DOHH2 (cell line): ENCODE measurements around the gene NKD1.

Experiments
- H3F3A ChIP-seq: fragments of 200-600 bp; sonication (generic), shearing (Covaris generic); 2 replicates; pipeline ENCODE4 v1.6.0; 2016; ENCODE audit warnings: antibody characterized with exemption, mild to moderate bottlenecking; ENCODE audit not compliant: control insufficient read depth, insufficient read depth
- H3K27ac ChIP-seq: fragments of 200-600 bp; sonication (generic); 2 replicates; pipeline ENCODE4 v1.5.1; 2014; ENCODE audit warnings: low read depth, mild to moderate bottlenecking, low read length, moderate library complexity
- H3K27me3 ChIP-seq: fragments of 200-600 bp; sonication (generic); 2 replicates; pipeline ENCODE4 v1.6.1; 2014; ENCODE audit warnings: mild to moderate bottlenecking, low read length, mixed read lengths; ENCODE audit not compliant: control insufficient read depth
- H3K36me3 ChIP-seq: fragments of 200-600 bp; sonication (generic); 2 replicates; pipeline ENCODE4 v1.6.1; 2014; ENCODE audit warnings: mild to moderate bottlenecking, low read length, moderate library complexity, mixed read lengths; ENCODE audit not compliant: control insufficient read depth
- H3K4me1 ChIP-seq: fragments of 200-600 bp; sonication (generic); 2 replicates; pipeline ENCODE4 v1.6.1; 2014; ENCODE audit warnings: mild to moderate bottlenecking, low read length, mixed read lengths; ENCODE audit not compliant: control insufficient read depth
- H3K4me2 ChIP-seq: fragments of 200-600 bp; sonication (generic); 2 replicates; pipeline ENCODE4 v1.6.0; 2014; ENCODE audit warnings: mild to moderate bottlenecking, low read length, moderate library complexity
- H3K4me3 ChIP-seq: fragments of 200-600 bp; sonication (generic); 2 replicates; pipeline ENCODE4 v1.5.1; 2014; ENCODE audit warnings: mild to moderate bottlenecking, low read length, mixed read lengths
- H3K79me2 ChIP-seq: fragments of 200-600 bp; sonication (generic); 2 replicates; pipeline ENCODE4 v1.6.1; 2014; ENCODE audit warnings: mild to moderate bottlenecking, low read length, mixed read lengths; ENCODE audit not compliant: control insufficient read depth
- H3K9me2 ChIP-seq: fragments of 200-600 bp; sonication (generic); replicated peaks from 2 replicates; pipeline ENCODE4 v1.6.1; 2014; ENCODE audit warnings: mild to moderate bottlenecking, low read length, mixed read lengths; ENCODE audit not compliant: control insufficient read depth
- H3K9me3 ChIP-seq: fragments of 200-600 bp; sonication (generic); 2 replicates; pipeline ENCODE4 v1.6.1; 2014; ENCODE audit warnings: antibody characterized with exemption, low read length, mixed read lengths; ENCODE audit not compliant: control insufficient read depth, insufficient read depth
- H4K20me1 ChIP-seq: fragments of 200-600 bp; sonication (generic); 2 replicates; pipeline ENCODE4 v1.6.0; 2014; ENCODE audit warnings: low read depth, mild to moderate bottlenecking, antibody characterized with exemption, low read length, moderate library complexity; ENCODE audit not compliant: control insufficient read depth, insufficient read depth
- CTCF ChIP-seq: fragments of 200-600 bp; sonication (generic); IDR thresholded peaks from one replicate; pipeline ENCODE4 v1.5.1; 2014; ENCODE audit warnings: antibody characterized with exemption, mild to moderate bottlenecking, low read depth, low read length; ENCODE audit not compliant: poor library complexity, severe bottlenecking
- EZH2phosphoT487 ChIP-seq: fragments of 200-600 bp; sonication (generic); IDR thresholded peaks from 2 replicates; pipeline ENCODE4 v1.6.1; 2017; ENCODE audit warnings: borderline replicate concordance, mild to moderate bottlenecking, antibody characterized with exemption, low read length, moderate library complexity, mixed read lengths

Gene NKD1

GRCh38 chr16:50572700-50573099 lies 24.5 kb downstream of the NKD1 start:
- no peaks in the 10 kb centered on the region for H4K20me1 ChIP-seq
- TF ChIP-seq EZH2phosphoT487 (no peak), CTCF (no peak)
- H3K36me3 ChIP-seq, result no peaks in the 10 kb centered on the region
- no peak overlapping the region for H3K4me2 ChIP-seq
- no peaks in the 10 kb centered on the region for H3K4me1 ChIP-seq
- no peak overlapping the region for H3K4me3 ChIP-seq
- no peaks in the 10 kb centered on the region for H3F3A ChIP-seq
- H3K27ac ChIP-seq, result no peak overlapping the region
- no peaks in the 10 kb centered on the region for H3K27me3 ChIP-seq
- no peaks in the 10 kb centered on the region for H3K79me2 ChIP-seq
- H3K9me3 ChIP-seq, result no peaks in the 10 kb centered on the region
- H3K9me2 ChIP-seq, result no peaks in the 10 kb centered on the region

GRCh38 chr16:50573279-50573678 lies 25.1 kb downstream of the NKD1 start:
- no peaks in the 10 kb centered on the region for H3K4me1 ChIP-seq
- TF ChIP-seq CTCF, result no peak
- TF ChIP-seq EZH2phosphoT487, result no peak
- no peak overlapping the region for H3K4me2 ChIP-seq
- H3K36me3 ChIP-seq, result no peaks in the 10 kb centered on the region
- H3F3A ChIP-seq, result no peaks in the 10 kb centered on the region
- no peaks in the 10 kb centered on the region for H3K9me3 ChIP-seq
- no peak overlapping the region for H3K4me3 ChIP-seq
- H3K9me2 ChIP-seq, result no peaks in the 10 kb centered on the region
- no peaks in the 10 kb centered on the region for H3K79me2 ChIP-seq
- H3K27me3 ChIP-seq, result no peaks in the 10 kb centered on the region
- H4K20me1 ChIP-seq, result no peaks in the 10 kb centered on the region
- no peak overlapping the region for H3K27ac ChIP-seq

- H3K36me3 ChIP-seq, result no peaks in the 10 kb centered on the region
- no peaks in the 10 kb centered on the region for H3K4me1 ChIP-seq
- no peaks in the 10 kb centered on the region for H3K9me2 ChIP-seq
- TF ChIP-seq EZH2phosphoT487, result no peak
- TF ChIP-seq CTCF, result no peak
- H3K27me3 ChIP-seq, result no peaks in the 10 kb centered on the region
- no peaks in the 10 kb centered on the region for H3K79me2 ChIP-seq
- H3K9me3 ChIP-seq, result no peaks in the 10 kb centered on the region
- no peaks in the 10 kb centered on the region for H3F3A ChIP-seq
- no peak overlapping the region for H3K4me2 ChIP-seq
- H3K4me3 ChIP-seq, result no peak overlapping the region
- H3K27ac ChIP-seq, result no peak overlapping the region
- H4K20me1 ChIP-seq, result no peaks in the 10 kb centered on the region
Observed at GRCh38 chr16:50573947-50574744, 25.9 kb downstream of the NKD1 start.
